EL (cell line): ENCODE data around the gene MYRIP.
A peak's percentile ranks its signal among the peaks of the same experiment; 100 is the strongest.

Experiments
- DNase-seq: peaks from one replicate; pipeline ENCODE4 v3.0.0-alpha.2; 2016

Gene MYRIP

GRCh38 chr3:40299130-40299720, 489.8 kb downstream of the MYRIP start:
- no peak for DNase-seq

- DNase-seq = peak; percentile 87
These were observed 490.4 kb downstream of the MYRIP start for GRCh38 chr3:40299721-40300335.

- no peak for DNase-seq
These were observed 493.4 kb downstream of the MYRIP start for GRCh38 chr3:40302784-40303183.

GRCh38 chr3:40304352-40304751, 494.9 kb downstream of the MYRIP start:
- DNase-seq = no peak

GRCh38 chr3:40306336-40306735, 496.9 kb downstream of the MYRIP start:
- peak; percentile 59 for DNase-seq

- no peak for DNase-seq
These were observed 497.8 kb downstream of the MYRIP start for GRCh38 chr3:40307176-40307575.

GRCh38 chr3:40308725-40309417, 499.5 kb downstream of the MYRIP start:
- DNase-seq = no peak

GRCh38 chr3:40309418-40309924, 500.1 kb downstream of the MYRIP start, which contains the start of gene EIF1B:
TSS of gene EIF1B (plus strand) at chr3:40309707. CDS start at chr3:40309942, 235 bp downstream.
- peak; percentile 97 for DNase-seq
